Calu3 (cell line): ENCODE measurements around the gene MSL3. TPM values are rescaled to one million over a fixed set of nuclear protein-coding genes. Genes with fewer than 3 reads are reported as not detected.

Experiments used
- BruUV-seq: library from RNA; stranded (reverse); fragments of 400-500 nt; replicated peaks from 2 replicates; lab custom pipeline; 2021; lab: Mats Ljungman, UMichigan
- CTCF ChIA-PET: fragments of 300-600 bp; sonication (Branson Sonifier 250); formaldehyde crosslinking; loops from one replicate; lab custom pipeline; 2022; ENCODE audit warnings: antibody characterized with exemption; lab: Charles Lee
- DNase-seq: peaks from one replicate; pipeline ENCODE4 v3.0.0; 2022
- H3K27ac Mint-ChIP-seq: one replicate; pipeline ENCODE4 v1.8.0; 2022; ENCODE audit warnings: mixed read lengths; ENCODE audit not compliant: unreplicated experiment
- H3K27me3 Mint-ChIP-seq: one replicate; pipeline ENCODE4 v1.8.0; 2022; ENCODE audit warnings: mixed read lengths; ENCODE audit not compliant: unreplicated experiment
- H3K36me3 Mint-ChIP-seq: one replicate; pipeline ENCODE4 v1.8.0; 2022; ENCODE audit warnings: mild to moderate bottlenecking, moderate library complexity, mixed read lengths; ENCODE audit not compliant: insufficient read depth, unreplicated experiment
- H3K4me1 Mint-ChIP-seq: one replicate; pipeline ENCODE4 v1.8.0; 2022; ENCODE audit warnings: mild to moderate bottlenecking, low read depth, mixed read lengths; ENCODE audit not compliant: unreplicated experiment
- H3K4me3 Mint-ChIP-seq: one replicate; pipeline ENCODE4 v1.8.0; 2022; ENCODE audit warnings: mild to moderate bottlenecking, low read depth, moderate library complexity, mixed read lengths; ENCODE audit not compliant: unreplicated experiment
- H3K9me3 Mint-ChIP-seq: one replicate; pipeline ENCODE4 v1.8.0; 2022; ENCODE audit warnings: low read depth, mixed read lengths; ENCODE audit not compliant: unreplicated experiment
- CTCF ChIP-seq: fragments of 200-600 bp; IDR thresholded peaks from one replicate; pipeline ENCODE4 v1.8.0; 2022; ENCODE audit warnings: antibody characterized with exemption; ENCODE audit not compliant: unreplicated experiment
- intact Hi-C: fragments of 100-400 bp; cut with micrococcal nuclease; formaldehyde crosslinking; loops from one replicate; pipeline ENCODE4 v1.10.0; 2022; ENCODE audit not compliant: unreplicated experiment
- total RNA-seq: library from RNA; stranded (reverse); gene quantifications from 2 replicates; pipeline ENCODE4 v1.2.3, GENCODE V29; 2022

The MSL3 gene
- total RNA-seq, 1 experiment from 2014 or later, result 30.7 TPM

- peak overlapping the region; percentile 97 for H3K4me3 Mint-ChIP-seq
- no TSS peak for BruUV-seq
- H3K36me3 Mint-ChIP-seq, result peaks cover 38% of the 10 kb centered on the region
- no peaks in the 10 kb centered on the region for H3K9me3 Mint-ChIP-seq
- H3K27me3 Mint-ChIP-seq, result peaks cover 28% of the 10 kb centered on the region
- CTCF ChIA-PET, result interaction anchor here (1.3 kb wide), 1 partner anchor 8 kb away, joined by 4 read pairs; no protein-coding TSS in a partner anchor
- intact Hi-C loops, result no loop called here
- H3K4me1 Mint-ChIP-seq, result peaks cover 28% of the 10 kb centered on the region
- no peak for DNase-seq
- H3K27ac Mint-ChIP-seq, result peak overlapping the region; percentile 93
- no peak for TF ChIP-seq CTCF
Observed at GRCh38 chrX:11759172-11759460, 1.1 kb downstream of the MSL3 start.

- Mint-ChIP-seq H3K27ac (peak overlapping the region; percentile 93), H3K4me1 (peaks cover 28% of the 10 kb centered on the region), H3K36me3 (peaks cover 38% of the 10 kb centered on the region), H3K9me3 (no peaks in the 10 kb centered on the region), H3K27me3 (peaks cover 25% of the 10 kb centered on the region), H3K4me3 (peak overlapping the region; percentile 97)
- DNase-seq, result peak; percentile 78
- CTCF ChIA-PET, result interaction anchor here (0.9 to 1.3 kb wide), 2 partner anchors 8 to 11 kb away, joined by 3 to 4 read pairs; no protein-coding TSS in a partner anchor
- intact Hi-C loops, result no loop called here
- no peak for TF ChIP-seq CTCF
- BruUV-seq, result no TSS peak
Observed at GRCh38 chrX:11759461-11760311, 1.6 kb downstream of the MSL3 start.

- TSS peak; percentile 28 for BruUV-seq
- Mint-ChIP-seq H3K4me3 (no peak overlapping the region), H3K36me3 (peaks cover 38% of the 10 kb centered on the region), H3K9me3 (no peaks in the 10 kb centered on the region), H3K27me3 (peaks cover 12% of the 10 kb centered on the region), H3K4me1 (peaks cover 21% of the 10 kb centered on the region), H3K27ac (no peak overlapping the region)
- no peak for DNase-seq
- TF ChIP-seq CTCF, result no peak
- intact Hi-C loops, result no loop called here
- CTCF ChIA-PET, result no interaction called here
Observed at GRCh38 chrX:11760958-11761357, 2.9 kb downstream of the MSL3 start.

GRCh38 chrX:11764602-11765067 is 6.6 kb downstream of the MSL3 start:
- no peak for DNase-seq
- TF ChIP-seq CTCF, result no peak
- Mint-ChIP-seq H3K4me3 (no peak overlapping the region), H3K27ac (no peak overlapping the region), H3K36me3 (peaks cover 17% of the 10 kb centered on the region), H3K9me3 (no peaks in the 10 kb centered on the region), H3K4me1 (no peaks in the 10 kb centered on the region), H3K27me3 (no peaks in the 10 kb centered on the region)
- CTCF ChIA-PET, result no interaction called here
- intact Hi-C loops, result no loop called here
- BruUV-seq, result no TSS peak
